Activated effector memory CD4-positive, alpha-beta T cell treated with Interleukin-2 at 50 U/mL for 16 hours (primary cell): ENCODE results near the gene MYO1E.

ENCODE experiments used
- DNase-seq: peaks from one replicate; pipeline ENCODE4 v3.0.0-alpha.2; 2020

Gene MYO1E

GRCh38 chr15:59116771-59117170, 255.9 kb downstream of the MYO1E start:
- DNase-seq, result no peak

DNA sequence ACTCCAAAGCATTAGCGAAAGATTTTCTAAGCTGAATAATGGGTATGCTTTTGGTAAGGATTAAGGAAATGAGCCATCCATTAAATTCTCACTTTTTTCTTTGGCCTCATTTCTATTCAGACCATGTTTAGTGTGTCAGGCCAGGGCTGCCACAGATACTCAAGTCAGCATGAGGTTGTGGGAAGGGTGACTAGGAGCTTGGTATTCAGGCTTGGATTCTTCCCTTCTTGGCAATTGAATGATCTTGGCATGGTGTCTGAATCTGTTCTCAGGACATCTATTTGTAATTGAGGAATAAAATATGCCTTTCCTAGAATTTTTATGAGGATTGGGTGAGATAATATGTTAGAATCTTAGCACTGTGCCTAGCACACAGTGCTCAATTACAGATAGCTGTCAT, 256.5 kb downstream of the MYO1E start:
- no peak for DNase-seq

GRCh38 chr15:59115047-59115446, 257.6 kb downstream of the MYO1E start:
- no peak for DNase-seq

DNA sequence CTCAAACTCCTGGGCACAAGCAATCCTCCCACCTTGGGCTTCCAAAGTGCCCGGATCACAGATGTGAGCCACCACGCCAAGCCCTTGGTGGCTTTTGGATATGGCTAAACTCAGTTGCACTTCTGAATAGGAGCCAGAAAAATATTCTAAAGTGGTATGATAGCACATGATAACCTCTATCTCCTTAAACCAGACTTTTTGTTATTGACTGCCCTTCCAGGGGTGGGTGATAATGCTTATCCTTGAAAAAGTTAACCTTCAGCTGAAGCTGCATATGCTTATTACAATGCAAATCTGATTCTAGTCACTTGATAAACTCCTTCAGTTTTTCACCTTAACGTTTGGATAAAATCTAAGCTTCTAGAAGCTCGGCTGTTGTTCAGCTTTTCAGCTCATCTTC, 261.4 kb downstream of the MYO1E start:
- no peak for DNase-seq

DNA sequence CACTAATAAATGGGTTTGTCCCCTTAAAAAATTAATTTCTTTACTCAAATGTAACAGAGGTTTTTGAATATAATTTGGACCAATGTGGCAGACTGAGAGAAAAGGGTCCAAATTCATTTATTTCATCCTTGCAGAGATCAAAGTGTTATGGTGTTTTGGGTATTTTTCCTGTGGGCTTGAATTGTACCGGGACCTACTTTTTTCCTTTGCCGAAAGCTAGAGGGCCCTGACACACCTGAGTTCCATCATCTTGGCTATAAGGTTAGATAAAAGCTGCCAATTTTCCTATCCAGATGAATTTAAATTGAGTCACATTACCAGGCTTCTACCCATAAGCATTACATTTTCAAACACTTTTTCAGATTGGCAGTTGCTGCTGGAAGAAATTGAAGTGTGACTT, 266.8 kb downstream of the MYO1E start:
- DNase-seq, result no peak

DNA sequence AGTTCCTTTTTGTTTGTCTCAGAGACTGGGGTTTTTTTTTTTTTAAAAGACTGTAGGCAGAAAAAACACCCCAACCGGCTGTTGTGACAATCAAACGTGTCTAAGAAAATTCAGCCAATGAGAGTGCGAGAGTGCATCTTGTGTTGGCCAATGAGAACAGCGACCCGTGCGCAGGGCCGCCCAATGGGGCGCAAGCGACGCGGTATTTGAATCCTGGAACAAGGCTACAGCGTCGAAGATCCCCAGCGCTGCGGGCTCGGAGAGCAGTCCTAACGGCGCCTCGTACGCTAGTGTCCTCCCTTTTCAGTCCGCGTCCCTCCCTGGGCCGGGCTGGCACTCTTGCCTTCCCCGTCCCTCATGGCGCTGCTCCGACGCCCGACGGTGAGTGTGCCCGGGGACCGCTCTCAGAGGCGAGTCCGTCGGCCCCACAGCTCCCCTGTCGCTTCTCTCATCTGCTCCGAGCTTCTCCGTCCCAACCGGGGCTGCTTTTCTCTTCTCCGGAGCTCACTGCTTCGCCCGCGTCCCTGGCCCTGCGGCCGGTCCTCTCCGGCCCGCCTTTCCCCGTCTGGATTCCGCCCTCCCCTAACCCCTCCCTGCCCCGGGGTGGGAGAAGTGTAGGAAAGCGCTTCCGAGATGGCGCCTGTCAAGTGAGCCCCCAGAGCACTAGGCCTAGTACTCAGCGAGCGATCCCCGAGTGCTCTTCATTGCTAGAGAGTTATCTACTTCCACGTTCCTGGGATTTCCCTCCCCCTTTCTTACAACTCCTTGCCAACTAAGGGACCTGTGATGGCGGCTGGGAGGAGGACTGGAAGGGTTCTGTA, 267.5 kb downstream of the MYO1E start, which contains the start of gene CCNB2:
Gene CCNB2 (plus strand): TSS at position 235 of the 821 bp plus-strand sequence. CDS start 123 bp downstream, at position 358.
- peak; percentile 74 for DNase-seq

GRCh38 chr15:59104602-59104911, 268.1 kb downstream of the MYO1E start:
- DNase-seq, result no peak

GRCh38 chr15:59099162-59099685, 273.4 kb downstream of the MYO1E start:
- DNase-seq, result no peak

DNA sequence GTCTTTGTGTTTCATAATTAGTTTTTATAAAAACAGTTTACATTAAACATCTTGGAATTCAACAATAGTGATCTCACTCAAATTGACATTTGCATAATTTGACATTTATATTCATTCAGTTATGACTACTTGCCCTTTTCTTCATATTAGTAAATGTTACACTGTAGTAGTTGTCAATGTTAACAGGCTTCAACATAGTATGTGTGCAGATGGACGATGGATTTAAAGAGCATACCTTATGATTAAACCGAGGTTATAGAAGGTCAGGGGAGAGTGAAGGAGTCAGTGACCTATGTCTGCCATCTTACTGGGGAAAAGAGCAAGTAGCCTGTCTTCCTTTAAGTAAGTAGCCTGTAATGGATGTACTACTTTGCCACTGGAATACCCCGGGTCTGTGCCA, 276.2 kb downstream of the MYO1E start:
- DNase-seq, result no peak

GRCh38 chr15:59094077-59094476, 278.6 kb downstream of the MYO1E start:
- DNase-seq, result no peak

- no peak for DNase-seq
Measured at GRCh38 chr15:59087731-59088130, 284.9 kb downstream of the MYO1E start.
